HL-60 (cell line): Measurements from ENCODE around the gene CDC6.

ENCODE experiments used
- DNase-seq, 2 experiments: peaks; one replicate each; pipeline ENCODE4 v3.0.0-alpha.2; 2010 to 2020; ENCODE audit warnings: low read depth in 1 of 2, low spot score in 1 of 2
- H3K27ac ChIP-seq: fragments of 250-450 bp; sonication (Bioruptor Pico); replicated peaks from 2 replicates; pipeline ENCODE4 v1.5.1; 2020; ENCODE audit warnings: mild to moderate bottlenecking, moderate library complexity
- H3K27me3 ChIP-seq: fragments of 250-450 bp; sonication (Bioruptor Pico); 2 replicates; pipeline ENCODE4 v1.5.1; 2021; ENCODE audit warnings: mild to moderate bottlenecking, moderate library complexity; ENCODE audit not compliant: insufficient read depth, poor library complexity, severe bottlenecking
- H3K4me3 ChIP-seq: replicated peaks from 2 replicates; pipeline ENCODE4 v1.5.1; 2011; ENCODE audit warnings: mild to moderate bottlenecking, control low read depth, low read length; ENCODE audit not compliant: insufficient read depth
- GABPA ChIP-seq: IDR thresholded peaks from 2 replicates; pipeline ENCODE4 v1.6.1; 2012; ENCODE audit warnings: low read depth
- POLR2AphosphoS5 ChIP-seq: IDR thresholded peaks from 2 replicates; pipeline ENCODE4 v1.6.1; 2012; ENCODE audit warnings: low read depth
- REST ChIP-seq: IDR thresholded peaks from 2 replicates; pipeline ENCODE4 v1.6.1; 2012; ENCODE audit warnings: low read depth; ENCODE audit not compliant: insufficient replicate concordance
- SPI1 ChIP-seq: IDR thresholded peaks from 2 replicates; pipeline ENCODE4 v1.6.1; 2012; ENCODE audit warnings: low read depth, mild to moderate bottlenecking, borderline replicate concordance
- TF ChIP-seq, protein P1 (sequence below): IDR thresholded peaks from one replicate; pipeline ENCODE4 v1.5.1; 2011; ENCODE audit warnings: low read length, control low read depth, inconsistent platforms; ENCODE audit not compliant: insufficient read depth

The CDC6 gene

DNA sequence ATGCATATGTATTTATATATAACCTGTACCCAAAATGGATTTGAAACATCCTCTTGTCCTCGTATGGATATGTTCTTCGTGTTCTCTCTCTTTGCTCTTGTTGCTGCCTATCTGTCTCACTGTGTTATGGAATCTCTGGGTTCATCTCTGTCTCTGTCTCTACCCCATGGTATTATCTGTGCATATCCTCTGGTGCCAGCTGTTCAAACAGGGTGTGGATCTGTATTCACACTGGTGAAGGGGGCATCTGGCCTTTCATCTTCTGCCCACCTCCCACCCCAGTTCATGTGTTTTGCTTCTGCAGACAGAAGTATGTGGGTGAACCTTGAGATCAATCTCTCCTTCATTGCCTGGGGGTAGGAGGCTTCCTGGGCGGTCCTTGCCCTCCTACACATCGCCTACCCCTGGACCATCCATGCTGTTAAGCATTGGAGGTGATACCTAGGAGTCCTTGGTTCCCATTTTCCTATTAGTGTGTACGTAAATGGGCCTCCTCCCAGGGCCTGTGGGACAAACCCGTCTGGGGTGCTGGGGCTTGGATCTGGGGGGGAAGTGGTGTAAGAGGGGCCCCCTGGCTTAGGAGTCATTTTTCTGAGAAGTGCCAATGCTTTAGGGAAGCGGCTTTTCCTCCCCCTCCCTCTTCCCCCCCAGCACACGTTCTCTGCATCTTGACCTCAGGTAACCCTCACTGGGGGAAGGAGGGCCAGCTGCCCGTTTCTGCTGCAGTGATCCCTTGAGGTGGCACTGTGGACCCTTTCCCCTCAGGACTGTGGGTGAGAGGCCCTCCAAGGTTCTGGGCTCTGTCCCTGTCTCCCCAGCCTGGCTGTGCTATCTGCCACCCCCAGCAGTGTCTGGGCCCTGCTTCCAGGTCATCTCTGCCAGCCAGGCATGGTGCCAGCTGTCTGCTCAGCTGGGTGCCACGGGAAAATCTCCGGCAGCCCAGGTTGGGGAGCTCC is 42.4 kb downstream of the CDC6 start:
- TF ChIP-seq SPI1 (peak; percentile 92), REST (no peak), POLR2AphosphoS5 (peak; percentile 73), GABPA (no peak)
- TF ChIP-seq, protein P1, sequence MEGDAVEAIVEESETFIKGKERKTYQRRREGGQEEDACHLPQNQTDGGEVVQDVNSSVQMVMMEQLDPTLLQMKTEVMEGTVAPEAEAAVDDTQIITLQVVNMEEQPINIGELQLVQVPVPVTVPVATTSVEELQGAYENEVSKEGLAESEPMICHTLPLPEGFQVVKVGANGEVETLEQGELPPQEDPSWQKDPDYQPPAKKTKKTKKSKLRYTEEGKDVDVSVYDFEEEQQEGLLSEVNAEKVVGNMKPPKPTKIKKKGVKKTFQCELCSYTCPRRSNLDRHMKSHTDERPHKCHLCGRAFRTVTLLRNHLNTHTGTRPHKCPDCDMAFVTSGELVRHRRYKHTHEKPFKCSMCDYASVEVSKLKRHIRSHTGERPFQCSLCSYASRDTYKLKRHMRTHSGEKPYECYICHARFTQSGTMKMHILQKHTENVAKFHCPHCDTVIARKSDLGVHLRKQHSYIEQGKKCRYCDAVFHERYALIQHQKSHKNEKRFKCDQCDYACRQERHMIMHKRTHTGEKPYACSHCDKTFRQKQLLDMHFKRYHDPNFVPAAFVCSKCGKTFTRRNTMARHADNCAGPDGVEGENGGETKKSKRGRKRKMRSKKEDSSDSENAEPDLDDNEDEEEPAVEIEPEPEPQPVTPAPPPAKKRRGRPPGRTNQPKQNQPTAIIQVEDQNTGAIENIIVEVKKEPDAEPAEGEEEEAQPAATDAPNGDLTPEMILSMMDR = no peak
- Histone ChIP-seq H3K27ac (peak overlapping the region; percentile 70), H3K4me3 (no peak overlapping the region), H3K27me3 (no peaks in the 10 kb centered on the region)
- peak; percentile 83 to 89 for DNase-seq

DNA sequence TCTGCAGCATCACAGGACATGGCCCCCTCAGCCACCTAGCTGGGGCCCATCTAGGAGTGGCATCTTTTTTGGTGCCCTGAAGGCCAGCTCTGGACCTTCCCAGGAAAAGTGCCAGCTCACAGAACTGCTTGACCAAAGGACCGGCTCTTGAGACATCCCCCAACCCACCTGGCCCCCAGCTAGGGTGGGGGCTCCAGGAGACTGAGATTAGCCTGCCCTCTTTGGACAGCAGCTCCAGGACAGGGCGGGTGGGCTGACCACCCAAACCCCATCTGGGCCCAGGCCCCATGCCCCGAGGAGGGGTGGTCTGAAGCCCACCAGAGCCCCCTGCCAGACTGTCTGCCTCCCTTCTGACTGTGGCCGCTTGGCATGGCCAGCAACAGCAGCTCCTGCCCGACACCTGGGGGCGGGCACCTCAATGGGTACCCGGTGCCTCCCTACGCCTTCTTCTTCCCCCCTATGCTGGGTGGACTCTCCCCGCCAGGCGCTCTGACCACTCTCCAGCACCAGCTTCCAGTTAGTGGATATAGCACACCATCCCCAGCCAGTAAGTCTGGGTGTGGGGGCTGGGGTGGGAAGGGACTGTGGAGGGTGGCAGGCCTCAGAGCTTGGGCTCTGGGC is 43.3 kb downstream of the CDC6 start:
- TF ChIP-seq, protein P1 = no peak
- TF ChIP-seq POLR2AphosphoS5 = no peak
- TF ChIP-seq SPI1 = no peak
- TF ChIP-seq GABPA = no peak
- no peak for TF ChIP-seq REST

GRCh38 chr17:40331743-40332641 is 44.3 kb downstream of the CDC6 start:
- TF ChIP-seq GABPA = no peak
- TF ChIP-seq, protein P1 = no peak
- H3K27ac ChIP-seq = peak overlapping the region; percentile 70; the same call in 1 of the 2 replicates
- no peak for DNase-seq
- no peaks in the 10 kb centered on the region for H3K27me3 ChIP-seq
- H3K4me3 ChIP-seq = no peak overlapping the region

More for the DNA sequence above, 43.3 kb downstream of the CDC6 start:
- Histone ChIP-seq H3K27ac (peak overlapping the region; percentile 70), H3K27me3 (no peaks in the 10 kb centered on the region), H3K4me3 (no peak overlapping the region)
- DNase-seq = no peak
